Mucosa of descending colon (tissue), 3 donors: ENCODE data around the gene PPFIA4. TPM values are rescaled to one million over a fixed set of nuclear protein-coding genes. Genes with fewer than 3 reads are reported as not detected.

Source experiments
- ATAC-seq: fragments of 200-7000 bp; cut with Tn5 transposase; one replicate; pipeline ENCODE4 v1.9.1; 2020; ENCODE audit warnings: mild to moderate bottlenecking, moderate library complexity
- DNase-seq, 3 donors: peaks; one replicate each; pipeline ENCODE4 v3.0.0-alpha.2; 2020
- H3K36me3 ChIP-seq: fragments of 200-600 bp; one replicate; pipeline ENCODE4 v1.8.0; 2021; ENCODE audit warnings: low read depth, mild to moderate bottlenecking
- H3K4me1 ChIP-seq: fragments of 200-600 bp; one replicate; pipeline ENCODE4 v1.8.0; 2021; ENCODE audit warnings: low read depth, mild to moderate bottlenecking
- H3K4me3 ChIP-seq: fragments of 200-600 bp; one replicate; pipeline ENCODE4 v1.8.0; 2021; ENCODE audit warnings: mild to moderate bottlenecking
- H3K9me3 ChIP-seq: fragments of 200-600 bp; one replicate; pipeline ENCODE4 v1.8.0; 2021; ENCODE audit warnings: mild to moderate bottlenecking
- CTCF ChIP-seq: fragments of 200-600 bp; IDR thresholded peaks from one replicate; pipeline ENCODE4 v1.8.0; 2022; ENCODE audit warnings: antibody characterized with exemption, mild to moderate bottlenecking
- intact Hi-C, 2 donors: fragments of 100-400 bp; cut with DNase I in 1 of 2; cut with micrococcal nuclease in 1 of 2; formaldehyde crosslinking; loops; one replicate each; pipeline versions ENCODE4 v1.11.0 to v1.11.1; 2022; cut with DNase I, micrococcal nuclease
- total RNA-seq, 3 donors: library from RNA; stranded (reverse); fragmentation: NEBNext Ultra II Directional in 2 of 3; extraction: Animal tissue kit (Norgen Biotek cat#: 25700) in 2 of 3; gene quantifications; one replicate each; pipeline versions ENCODE4 v1.2.1 to v1.2.4, GENCODE V29; 2021 to 2023
- donor health status: DM: no; HTN: no; CAD: no; lungs with moderate emphysema.
- donor health status: DM: no; HTN: no; CAD: no.
- donor health status: DM: no; HTN: yes; CAD: no.

The PPFIA4 gene
- total RNA-seq, 3 donors from 2014 or later, result 0.43 to 4.0 (median 0.60) TPM

- Histone ChIP-seq H3K36me3 (no peaks in the 10 kb centered on the region), H3K9me3 (no peaks in the 10 kb centered on the region), H3K4me3 (no peak overlapping the region), H3K4me1 (peaks cover under 1% of the 10 kb centered on the region)
- ATAC-seq (no peak), DNase-seq (no peak)
- intact Hi-C loops, result no loop called here
- TF ChIP-seq CTCF, result no peak
Measured at GRCh38 chr1:203122159-203122558, 95.9 kb downstream of the PPFIA4 start.

GRCh38 chr1:203124011-203124410 lies 97.7 kb downstream of the PPFIA4 start:
- DNase-seq, result no peak
- intact Hi-C loops, result no loop called here

GRCh38 chr1:203124546-203125317 lies 98.4 kb downstream of the PPFIA4 start:
- Histone ChIP-seq H3K4me1 (peaks cover 13% of the 10 kb centered on the region), H3K4me3 (no peak overlapping the region), H3K36me3 (no peaks in the 10 kb centered on the region), H3K9me3 (no peaks in the 10 kb centered on the region)
- DNase-seq (no peak), ATAC-seq (no peak)
- no peak for TF ChIP-seq CTCF
- intact Hi-C loops, result no loop called here

More at GRCh38 chr1:203124011-203124410, 97.7 kb downstream of the PPFIA4 start:
- Histone ChIP-seq H3K9me3 (no peaks in the 10 kb centered on the region), H3K36me3 (no peaks in the 10 kb centered on the region), H3K4me3 (no peak overlapping the region), H3K4me1 (peaks cover 13% of the 10 kb centered on the region)
- no peak for TF ChIP-seq CTCF
- no peak for ATAC-seq

- Histone ChIP-seq H3K9me3 (no peaks in the 10 kb centered on the region), H3K36me3 (no peaks in the 10 kb centered on the region), H3K4me1 (peaks cover 17% of the 10 kb centered on the region), H3K4me3 (no peak overlapping the region)
- no peak for DNase-seq
- no peak for ATAC-seq
- TF ChIP-seq CTCF, result no peak
- intact Hi-C loops, result no loop called here
Measured at GRCh38 chr1:203126151-203126865, 100.0 kb downstream of the PPFIA4 start.

GRCh38 chr1:203126866-203127665 lies 100.8 kb downstream of the PPFIA4 start:
- Histone ChIP-seq H3K4me3 (no peak overlapping the region), H3K4me1 (peaks cover 17% of the 10 kb centered on the region), H3K36me3 (no peaks in the 10 kb centered on the region), H3K9me3 (no peaks in the 10 kb centered on the region)
- intact Hi-C loops, result no loop called here
- ATAC-seq, result peak; percentile 8
- no peak for DNase-seq
- TF ChIP-seq CTCF, result no peak
